GM10847 (cell line): Measurements from ENCODE around the gene PADI3.

ENCODE experiments used
- POLR2A ChIP-seq: IDR thresholded peaks from 2 replicates; pipeline ENCODE4 v1.6.1; 2011; ENCODE audit not compliant: insufficient read length; ENCODE audit errors: extremely low read depth

PADI3 gene

GRCh38 chr1:17211377-17211776 lies 37.5 kb upstream of the PADI3 start:
- no peak for TF ChIP-seq POLR2A

- no peak for TF ChIP-seq POLR2A
Measured at GRCh38 chr1:17212009-17212408, 36.9 kb upstream of the PADI3 start.

- TF ChIP-seq POLR2A, result no peak
Measured at GRCh38 chr1:17212487-17213121, 36.3 kb upstream of the PADI3 start.

DNA sequence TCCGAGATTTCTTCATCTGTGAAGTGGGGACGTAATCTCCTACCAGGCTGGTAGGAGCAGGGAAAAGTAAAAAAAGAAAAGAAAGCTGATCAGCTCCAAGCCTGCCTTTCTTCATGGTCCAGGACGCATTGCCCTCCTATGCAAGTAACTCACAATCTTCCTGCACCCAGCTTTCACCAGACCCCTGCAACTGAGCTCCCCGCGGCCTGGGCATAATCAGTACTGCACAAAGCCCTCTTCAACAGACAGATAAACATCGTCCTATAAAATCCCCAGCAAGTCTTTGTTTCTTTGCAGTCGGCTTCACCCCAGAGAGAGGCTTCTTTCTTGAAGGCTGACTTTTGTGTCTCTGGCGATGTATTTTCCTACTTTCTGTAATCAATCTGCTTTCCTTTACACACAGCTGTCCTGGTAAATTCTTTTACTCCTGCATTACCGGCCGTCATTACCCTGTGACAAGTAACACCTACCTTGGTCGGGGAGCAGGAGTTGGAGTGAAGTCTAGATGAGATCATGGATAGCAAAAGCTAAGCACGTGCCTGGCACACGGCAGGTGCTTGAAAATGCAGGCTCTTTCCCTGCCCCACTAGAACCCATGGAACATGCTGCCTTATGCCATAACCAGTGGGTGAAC lies 35.6 kb upstream of the PADI3 start:
- TF ChIP-seq POLR2A, result no peak

DNA sequence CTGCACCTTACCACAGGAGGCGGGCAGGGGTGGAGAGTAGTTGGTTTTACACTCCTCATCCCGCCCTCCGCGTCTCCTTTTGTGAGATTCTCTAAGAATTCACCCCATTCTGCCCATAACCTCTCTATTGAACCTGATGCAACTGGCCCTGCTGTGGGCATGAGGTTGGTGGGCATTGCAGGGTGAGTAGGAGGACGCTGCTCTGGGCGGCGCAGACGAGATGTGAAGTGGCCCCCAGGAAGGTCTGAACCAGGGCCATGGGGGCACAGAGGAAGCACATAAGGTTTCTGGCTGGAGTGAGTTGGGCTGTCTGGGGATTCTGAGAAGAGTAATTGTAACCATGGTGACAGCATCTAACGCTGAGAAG lies 35.1 kb upstream of the PADI3 start:
- no peak for TF ChIP-seq POLR2A

DNA sequence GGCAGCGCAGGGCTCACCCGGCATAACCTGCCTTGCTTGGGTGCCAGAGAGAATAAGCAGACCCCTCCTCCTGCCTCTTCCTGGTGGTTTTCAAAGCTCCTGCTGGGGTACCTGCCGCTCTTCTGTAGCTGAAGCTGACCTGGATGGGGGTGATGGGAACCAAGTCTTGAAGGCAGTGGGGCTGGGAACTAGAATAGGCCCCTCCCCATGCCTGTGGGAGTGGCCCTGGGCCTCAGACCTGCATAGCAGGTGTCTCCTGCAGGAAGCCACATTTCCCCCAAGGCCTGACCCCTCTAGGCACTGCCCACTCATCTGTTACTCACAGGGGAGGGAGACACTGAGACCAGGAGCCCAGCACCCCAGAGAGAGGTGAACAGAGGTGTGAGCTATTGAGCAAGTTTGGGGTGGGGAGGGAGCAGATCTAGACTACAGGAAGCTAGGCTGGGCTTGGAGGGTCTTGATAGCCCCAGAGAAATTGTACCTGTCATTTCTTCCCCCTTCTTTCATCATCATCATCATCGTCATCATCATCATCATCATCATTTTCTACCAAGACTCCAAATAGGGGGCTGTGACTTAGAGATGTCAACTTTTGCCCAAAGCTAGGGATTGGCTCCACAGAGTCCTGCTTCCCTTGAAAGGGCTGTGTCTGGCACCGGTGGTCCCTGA lies 33.9 kb upstream of the PADI3 start:
- TF ChIP-seq POLR2A, result no peak

- TF ChIP-seq POLR2A, result no peak
Measured at GRCh38 chr1:17215545-17215890, 33.4 kb upstream of the PADI3 start.

DNA sequence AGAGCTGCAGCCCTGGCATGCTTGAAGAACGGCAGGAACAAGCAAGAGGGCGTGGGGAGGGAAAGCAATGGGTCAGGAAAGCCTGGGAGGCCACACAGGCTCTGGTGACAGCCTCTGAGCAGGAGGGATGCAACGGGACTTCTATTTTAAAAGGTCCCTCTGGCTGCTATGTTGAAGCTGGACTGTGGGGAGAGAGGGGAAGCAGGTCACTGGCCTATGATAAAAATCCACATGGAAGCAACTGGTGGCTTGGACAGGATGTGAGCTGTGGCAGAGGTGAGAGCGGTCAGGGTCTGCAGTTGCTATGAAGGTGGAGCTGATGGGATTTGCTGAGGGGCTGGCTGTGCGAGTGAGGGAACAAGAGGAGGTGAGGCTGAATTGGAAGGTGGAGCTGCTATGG lies 32.8 kb upstream of the PADI3 start:
- no peak for TF ChIP-seq POLR2A

GRCh38 chr1:17217607-17218006 lies 31.3 kb upstream of the PADI3 start:
- TF ChIP-seq POLR2A, result no peak

DNA sequence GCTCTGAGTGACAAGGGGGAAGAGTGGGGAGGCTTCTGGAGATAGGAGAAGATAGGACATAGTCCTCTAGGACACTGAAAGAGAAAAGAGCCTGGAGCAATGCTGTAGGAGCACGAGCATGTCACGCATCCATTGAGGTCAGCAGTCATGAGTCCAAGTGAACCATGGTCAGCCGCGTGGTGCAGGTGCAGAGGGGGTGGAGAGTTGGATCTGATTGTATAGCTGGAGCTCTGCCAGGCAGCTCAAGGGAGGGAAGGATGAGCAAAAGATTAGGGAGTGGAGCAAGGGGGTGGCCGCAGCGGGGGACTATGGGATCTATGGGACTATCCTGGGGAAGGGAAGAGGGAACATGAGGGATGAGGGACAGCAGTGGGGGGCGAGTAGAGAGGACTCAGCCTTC lies 30.0 kb upstream of the PADI3 start:
- TF ChIP-seq POLR2A, result no peak

DNA sequence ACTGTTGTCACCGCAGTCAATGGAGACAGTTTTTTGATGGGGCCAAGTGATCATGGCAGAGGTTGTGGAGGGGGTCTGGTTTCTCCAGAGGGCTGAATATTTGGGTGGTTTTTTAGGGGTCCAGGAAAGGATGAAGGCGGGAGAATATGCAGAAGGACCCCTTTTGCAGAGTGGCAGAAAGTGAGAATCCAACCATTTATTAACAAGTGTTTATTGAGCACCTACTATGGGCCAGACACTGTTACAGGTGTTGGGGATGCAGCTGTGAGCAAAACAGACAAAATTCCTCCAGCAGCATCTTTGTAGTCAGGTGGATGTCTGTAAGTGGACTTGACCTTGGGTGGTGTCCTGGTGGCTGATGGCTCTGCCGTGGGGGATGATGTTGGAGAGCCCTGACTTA lies 28.6 kb upstream of the PADI3 start:
- no peak for TF ChIP-seq POLR2A

GRCh38 chr1:17222557-17222956 lies 26.3 kb upstream of the PADI3 start:
- TF ChIP-seq POLR2A, result no peak

DNA sequence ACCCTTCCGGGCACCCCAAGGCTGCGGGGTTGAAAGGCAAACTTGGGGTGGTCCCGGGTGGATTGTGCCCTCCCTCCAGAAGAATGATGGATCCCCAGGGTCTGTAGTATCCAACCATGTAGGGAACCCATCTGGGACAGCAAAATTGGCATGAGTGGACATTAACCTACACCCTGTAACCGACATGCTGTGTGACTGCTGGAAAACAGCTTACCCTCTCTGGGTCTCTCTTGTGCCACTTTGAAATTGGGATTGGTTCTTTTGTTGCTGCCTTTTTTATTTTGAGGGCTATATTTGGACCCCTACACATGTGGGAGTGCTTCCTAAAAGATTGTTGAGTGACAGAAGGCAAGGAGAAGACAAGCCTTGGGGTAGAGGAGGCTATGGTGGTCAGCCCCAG lies 24.5 kb upstream of the PADI3 start:
- no peak for TF ChIP-seq POLR2A

DNA sequence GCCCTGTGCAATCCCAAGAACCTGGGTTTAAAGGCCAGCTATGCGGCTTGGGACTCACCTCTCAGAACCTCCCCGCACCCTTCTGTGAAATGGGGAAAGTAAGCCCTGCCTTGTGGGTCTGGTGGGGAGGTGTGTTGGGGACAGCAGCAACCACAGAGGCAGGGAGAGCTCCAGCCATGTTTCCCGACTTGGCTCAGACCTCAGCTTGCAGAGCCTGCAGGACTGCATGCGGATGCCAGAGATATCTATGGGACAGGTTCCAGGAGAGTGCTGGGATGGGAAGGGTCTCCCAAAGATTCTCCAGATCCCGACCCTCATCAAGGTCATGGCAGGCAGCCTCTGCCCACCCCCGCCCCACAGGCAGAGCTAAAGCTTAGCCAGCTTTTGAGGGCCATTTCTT lies 23.8 kb upstream of the PADI3 start:
- no peak for TF ChIP-seq POLR2A

- TF ChIP-seq POLR2A, result no peak
Measured at GRCh38 chr1:17227358-17227915, 21.5 kb upstream of the PADI3 start.

GRCh38 chr1:17228619-17229018 lies 20.3 kb upstream of the PADI3 start:
- TF ChIP-seq POLR2A, result no peak

- TF ChIP-seq POLR2A, result no peak
Measured at GRCh38 chr1:17229379-17229778, 19.5 kb upstream of the PADI3 start.

DNA sequence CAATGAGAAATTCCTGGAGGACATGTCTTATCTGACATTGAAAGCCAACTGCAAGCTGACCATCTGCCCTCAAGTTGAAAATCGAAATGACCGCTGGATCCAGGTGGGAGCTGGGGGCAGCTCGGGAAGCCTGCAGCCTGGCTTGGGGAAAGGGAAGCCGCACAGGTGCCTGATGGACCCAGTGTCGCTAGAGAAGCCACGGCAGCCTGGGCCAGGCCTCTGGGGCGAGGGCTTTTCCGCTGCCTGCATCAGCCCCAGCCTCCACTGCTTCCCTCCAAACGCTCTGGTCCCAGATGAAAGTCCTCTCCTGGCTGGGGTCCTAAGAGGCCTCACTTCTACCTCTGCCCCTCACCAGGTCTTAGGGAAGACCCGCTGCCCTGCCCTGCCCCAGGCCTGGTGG lies 18.8 kb upstream of the PADI3 start:
- TF ChIP-seq POLR2A, result no peak
